Gastrocnemius medialis (tissue), 4 donors: ENCODE data around the gene ICAM5.

Experiments used
- CTCF ChIP-seq, 5 experiments: fragments of 450-650 bp in 3 of 5; fragments of 200-600 bp in 2 of 5; sonication (generic) in 2 of 5; IDR thresholded peaks in 4 of 5; conservative IDR thresholded peaks in 1 of 5; 1 replicate in 4 of 5; 2 replicates in 1 of 5; pipeline ENCODE4 v1.5.1; 2016 to 2019; ENCODE audit warnings: antibody characterized with exemption in 5 of 5, mild to moderate bottlenecking in 3 of 5, moderate library complexity in 3 of 5
- POLR2A ChIP-seq, 2 donors: fragments of 450-650 bp; IDR thresholded peaks; one replicate each; pipeline ENCODE4 v1.6.1; 2017; ENCODE audit warnings: antibody characterized with exemption in 2 of 2, mild to moderate bottlenecking in 2 of 2, moderate library complexity in 2 of 2

GRCh38 chr19:10325732-10326131, 36.0 kb downstream of the ICAM5 start:
- TF ChIP-seq CTCF (IDR thresholded peaks at IDR 0.05 in 4 of 5, conservative IDR thresholded peaks at IDR 0.05 in 1 of 5): no peak
- TF ChIP-seq POLR2A (IDR thresholded peaks at IDR 0.05): no peak
